Trophoblast cell (in vitro differentiated cells and primary cell): ENCODE data around the gene FRMPD4.

Experiments
- DNase-seq, 2 donors: peaks; one replicate each; pipeline ENCODE4 v3.0.0-alpha.2; 2016
- H2AFZ ChIP-seq: 2 replicates; pipeline ENCODE4 v1.6.1; 2013; ENCODE audit warnings: low read length, moderate library complexity, mild to moderate bottlenecking; ENCODE audit not compliant: insufficient read depth, poor library complexity
- H2AK5ac ChIP-seq: 2 replicates; pipeline ENCODE4 v1.6.1; 2013; ENCODE audit warnings: mild to moderate bottlenecking, low read length
- H2BK120ac ChIP-seq: 2 replicates; pipeline ENCODE4 v1.6.1; 2013; ENCODE audit warnings: low read length, mild to moderate bottlenecking, moderate library complexity; ENCODE audit not compliant: insufficient read depth, poor library complexity
- H2BK12ac ChIP-seq: 2 replicates; pipeline ENCODE4 v1.6.1; 2013; ENCODE audit warnings: mild to moderate bottlenecking, low read length, moderate library complexity
- H2BK5ac ChIP-seq: 2 replicates; pipeline ENCODE4 v1.6.1; 2013; ENCODE audit warnings: low read length, low read depth, moderate library complexity, mild to moderate bottlenecking; ENCODE audit not compliant: poor library complexity
- H3K14ac ChIP-seq: 2 replicates; pipeline ENCODE4 v1.6.1; 2013; ENCODE audit warnings: mild to moderate bottlenecking, low read length
- H3K18ac ChIP-seq: 2 replicates; pipeline ENCODE4 v1.6.1; 2013; ENCODE audit warnings: mild to moderate bottlenecking, low read length
- H3K23ac ChIP-seq: 2 replicates; pipeline ENCODE4 v1.6.1; 2013; ENCODE audit warnings: low read length
- H3K27ac ChIP-seq: 2 replicates; pipeline ENCODE4 v1.5.1; 2013; ENCODE audit warnings: low read depth, mild to moderate bottlenecking, inconsistent platforms, low read length, moderate library complexity
- H3K27me3 ChIP-seq: 2 replicates; pipeline ENCODE4 v1.6.1; 2013; ENCODE audit warnings: inconsistent platforms, mild to moderate bottlenecking, low read length, moderate library complexity; ENCODE audit not compliant: insufficient read depth
- H3K36me3 ChIP-seq, 2 experiments: 1 replicate in 1 of 2; 2 replicates in 1 of 2; pipeline ENCODE4 v1.6.1; 2013; ENCODE audit warnings: low read length in 2 of 2, mild to moderate bottlenecking in 2 of 2, moderate library complexity in 1 of 2; ENCODE audit not compliant: insufficient read depth in 2 of 2, control insufficient read depth in 1 of 2
- H3K4ac ChIP-seq: 2 replicates; pipeline ENCODE4 v1.6.1; 2013; ENCODE audit warnings: low read depth, mild to moderate bottlenecking, low read length, moderate library complexity
- H3K4me1 ChIP-seq, 2 experiments: 1 replicate in 1 of 2; 2 replicates in 1 of 2; pipeline ENCODE4 v1.6.1; 2013; ENCODE audit warnings: low read length in 2 of 2, mild to moderate bottlenecking in 2 of 2, moderate library complexity in 1 of 2; ENCODE audit not compliant: insufficient read depth in 2 of 2, control insufficient read depth in 1 of 2
- H3K4me2 ChIP-seq: 2 replicates; pipeline ENCODE4 v1.6.1; 2013; ENCODE audit warnings: inconsistent platforms, mild to moderate bottlenecking, low read length, moderate library complexity
- H3K4me3 ChIP-seq: 2 replicates; pipeline ENCODE4 v1.5.1; 2013; ENCODE audit warnings: mild to moderate bottlenecking, low read depth, low read length, inconsistent platforms
- H3K79me1 ChIP-seq: one replicate; pipeline ENCODE4 v1.6.1; 2013; ENCODE audit warnings: low read length
- H3K79me2 ChIP-seq: 2 replicates; pipeline ENCODE4 v1.6.1; 2013; ENCODE audit warnings: low read length, mild to moderate bottlenecking; ENCODE audit not compliant: control insufficient read depth, insufficient read depth, poor library complexity
- H3K9ac ChIP-seq: 2 replicates; pipeline ENCODE4 v1.6.1; 2013; ENCODE audit warnings: mild to moderate bottlenecking, low read length
- H3K9me3 ChIP-seq: 2 replicates; pipeline ENCODE4 v1.6.1; 2013; ENCODE audit warnings: low read depth, mild to moderate bottlenecking, control low read depth, inconsistent platforms, low read length; ENCODE audit not compliant: insufficient read depth
- H4K12ac ChIP-seq: 2 replicates; pipeline ENCODE4 v1.6.1; 2013; ENCODE audit warnings: low read depth, mild to moderate bottlenecking, low read length, moderate library complexity
- H4K8ac ChIP-seq: 2 replicates; pipeline ENCODE4 v1.6.1; 2013; ENCODE audit warnings: low read depth, mild to moderate bottlenecking, low read length, moderate library complexity
- H4K91ac ChIP-seq: one replicate; pipeline ENCODE4 v1.6.1; 2013; ENCODE audit warnings: low read depth, mild to moderate bottlenecking, low read length, moderate library complexity
- WGBS: extraction: QIAGEN DNeasy Blood & Tissue Kit; methylation state at CpG from one replicate; pipeline ENCODE4 v1.1.7; 2013; ENCODE audit warnings: missing lambda C conversion rate; ENCODE audit not compliant: insufficient read length, insufficient coverage; ENCODE audit errors: extremely low coverage; 5-methylcytosine and 5-hydroxymethylcytosine counted together

Gene FRMPD4

GRCh38 chrX:12582649-12583048, 444.4 kb downstream of the FRMPD4 start:
- no peak overlapping the region for H3K9ac ChIP-seq
- no CpG with 5 or more reads among the region's 4 CpGs for WGBS

GRCh38 chrX:12583543-12583942, 445.3 kb downstream of the FRMPD4 start:
- no peak overlapping the region for H2BK5ac ChIP-seq
- no peaks in the 10 kb centered on the region for H3K79me2 ChIP-seq
- no peaks in the 10 kb centered on the region for H3K27me3 ChIP-seq
- H3K18ac ChIP-seq, result no peak overlapping the region
- no CpG with 5 or more reads among the region's 25 CpGs for WGBS
- no peak overlapping the region for H2AK5ac ChIP-seq
- H3K23ac ChIP-seq, result no peak overlapping the region
- no peak overlapping the region for H2BK12ac ChIP-seq
- DNase-seq, result no peak
- H3K9me3 ChIP-seq, result no peaks in the 10 kb centered on the region
- H4K8ac ChIP-seq, result no peak overlapping the region
- no peak overlapping the region for H3K4me3 ChIP-seq
- H3K4ac ChIP-seq, result no peak overlapping the region
- no peak overlapping the region for H4K12ac ChIP-seq
- H2AFZ ChIP-seq, result no peak overlapping the region
- H3K14ac ChIP-seq, result no peak overlapping the region
- no peak overlapping the region for H3K4me2 ChIP-seq
- H3K27ac ChIP-seq, result no peak overlapping the region
- H4K91ac ChIP-seq, result no peak overlapping the region
- no peaks in the 10 kb centered on the region for H3K36me3 ChIP-seq
- H3K9ac ChIP-seq, result no peak overlapping the region
- no peaks in the 10 kb centered on the region for H3K79me1 ChIP-seq
- H2BK120ac ChIP-seq, result no peak overlapping the region
- no peaks in the 10 kb centered on the region for H3K4me1 ChIP-seq

More at GRCh38 chrX:12582649-12583048, 444.4 kb downstream of the FRMPD4 start:
- Histone ChIP-seq H3K27me3 (no peaks in the 10 kb centered on the region), H3K79me2 (no peaks in the 10 kb centered on the region), H2BK12ac (no peak overlapping the region), H3K27ac (no peak overlapping the region), H3K4me3 (no peak overlapping the region), H3K23ac (no peak overlapping the region), H3K4me2 (no peak overlapping the region), H3K36me3 (no peaks in the 10 kb centered on the region), H2BK120ac (no peak overlapping the region), H3K18ac (no peak overlapping the region), H4K91ac (no peak overlapping the region), H4K12ac (no peak overlapping the region), H2AK5ac (no peak overlapping the region), H2BK5ac (no peak overlapping the region), H3K4me1 (no peaks in the 10 kb centered on the region), H3K4ac (no peak overlapping the region), H4K8ac (no peak overlapping the region), H3K14ac (no peak overlapping the region), H2AFZ (no peak overlapping the region), H3K9me3 (no peaks in the 10 kb centered on the region), H3K79me1 (no peaks in the 10 kb centered on the region)
- DNase-seq, result no peak

- WGBS, result no CpG with 5 or more reads among the region's 1 CpG
- Histone ChIP-seq H3K14ac (no peak overlapping the region), H2BK120ac (no peak overlapping the region), H3K9ac (no peak overlapping the region), H3K4me2 (no peak overlapping the region), H3K4me1 (no peaks in the 10 kb centered on the region), H3K4ac (no peak overlapping the region), H3K4me3 (no peak overlapping the region), H2AK5ac (no peak overlapping the region), H2BK5ac (no peak overlapping the region), H3K27ac (no peak overlapping the region), H4K12ac (no peak overlapping the region), H2AFZ (no peak overlapping the region), H3K23ac (no peak overlapping the region), H4K8ac (no peak overlapping the region), H3K36me3 (no peaks in the 10 kb centered on the region), H3K79me1 (no peaks in the 10 kb centered on the region), H2BK12ac (no peak overlapping the region), H3K79me2 (no peaks in the 10 kb centered on the region), H3K9me3 (no peaks in the 10 kb centered on the region), H3K27me3 (no peaks in the 10 kb centered on the region), H3K18ac (no peak overlapping the region), H4K91ac (no peak overlapping the region)
- no peak for DNase-seq
These were observed 457.4 kb downstream of the FRMPD4 start for GRCh38 chrX:12595720-12596119.

GRCh38 chrX:12610079-12610478, 471.8 kb downstream of the FRMPD4 start:
- Histone ChIP-seq H2BK120ac (no peak overlapping the region), H3K27ac (no peak overlapping the region), H3K9ac (no peak overlapping the region), H3K79me2 (no peaks in the 10 kb centered on the region), H2AK5ac (no peak overlapping the region), H3K79me1 (no peaks in the 10 kb centered on the region), H4K12ac (no peak overlapping the region), H3K4me2 (no peak overlapping the region), H2BK12ac (no peak overlapping the region), H3K36me3 (no peaks in the 10 kb centered on the region), H3K4me1 (no peaks in the 10 kb centered on the region), H3K23ac (no peak overlapping the region), H2AFZ (no peak overlapping the region), H3K18ac (no peak overlapping the region), H3K4ac (no peak overlapping the region), H3K9me3 (no peaks in the 10 kb centered on the region), H3K14ac (no peak overlapping the region), H3K4me3 (no peak overlapping the region), H2BK5ac (no peak overlapping the region), H4K91ac (no peak overlapping the region), H3K27me3 (no peaks in the 10 kb centered on the region), H4K8ac (no peak overlapping the region)
- DNase-seq, result no peak
- no CpG with 5 or more reads among the region's 2 CpGs for WGBS
